Trophoblast cell (in vitro differentiated cells and primary cell): ENCODE measurements around the gene QSOX1.

Source experiments
- DNase-seq, 2 donors: peaks; one replicate each; pipeline ENCODE4 v3.0.0-alpha.2; 2016
- H2AFZ ChIP-seq: 2 replicates; pipeline ENCODE4 v1.6.1; 2013; ENCODE audit warnings: low read length, moderate library complexity, mild to moderate bottlenecking; ENCODE audit not compliant: insufficient read depth, poor library complexity
- H2AK5ac ChIP-seq: 2 replicates; pipeline ENCODE4 v1.6.1; 2013; ENCODE audit warnings: mild to moderate bottlenecking, low read length
- H2BK120ac ChIP-seq: 2 replicates; pipeline ENCODE4 v1.6.1; 2013; ENCODE audit warnings: low read length, mild to moderate bottlenecking, moderate library complexity; ENCODE audit not compliant: insufficient read depth, poor library complexity
- H2BK12ac ChIP-seq: 2 replicates; pipeline ENCODE4 v1.6.1; 2013; ENCODE audit warnings: mild to moderate bottlenecking, low read length, moderate library complexity
- H2BK5ac ChIP-seq: 2 replicates; pipeline ENCODE4 v1.6.1; 2013; ENCODE audit warnings: low read length, low read depth, moderate library complexity, mild to moderate bottlenecking; ENCODE audit not compliant: poor library complexity
- H3K14ac ChIP-seq: 2 replicates; pipeline ENCODE4 v1.6.1; 2013; ENCODE audit warnings: mild to moderate bottlenecking, low read length
- H3K18ac ChIP-seq: 2 replicates; pipeline ENCODE4 v1.6.1; 2013; ENCODE audit warnings: mild to moderate bottlenecking, low read length
- H3K23ac ChIP-seq: 2 replicates; pipeline ENCODE4 v1.6.1; 2013; ENCODE audit warnings: low read length
- H3K27ac ChIP-seq: 2 replicates; pipeline ENCODE4 v1.5.1; 2013; ENCODE audit warnings: low read depth, mild to moderate bottlenecking, inconsistent platforms, low read length, moderate library complexity
- H3K27me3 ChIP-seq: 2 replicates; pipeline ENCODE4 v1.6.1; 2013; ENCODE audit warnings: inconsistent platforms, mild to moderate bottlenecking, low read length, moderate library complexity; ENCODE audit not compliant: insufficient read depth
- H3K36me3 ChIP-seq, 2 experiments: 1 replicate in 1 of 2; 2 replicates in 1 of 2; pipeline ENCODE4 v1.6.1; 2013; ENCODE audit warnings: low read length in 2 of 2, mild to moderate bottlenecking in 2 of 2, moderate library complexity in 1 of 2; ENCODE audit not compliant: insufficient read depth in 2 of 2, control insufficient read depth in 1 of 2
- H3K4ac ChIP-seq: 2 replicates; pipeline ENCODE4 v1.6.1; 2013; ENCODE audit warnings: low read depth, mild to moderate bottlenecking, low read length, moderate library complexity
- H3K4me1 ChIP-seq, 2 experiments: 1 replicate in 1 of 2; 2 replicates in 1 of 2; pipeline ENCODE4 v1.6.1; 2013; ENCODE audit warnings: low read length in 2 of 2, mild to moderate bottlenecking in 2 of 2, moderate library complexity in 1 of 2; ENCODE audit not compliant: insufficient read depth in 2 of 2, control insufficient read depth in 1 of 2
- H3K4me2 ChIP-seq: 2 replicates; pipeline ENCODE4 v1.6.1; 2013; ENCODE audit warnings: inconsistent platforms, mild to moderate bottlenecking, low read length, moderate library complexity
- H3K4me3 ChIP-seq: 2 replicates; pipeline ENCODE4 v1.5.1; 2013; ENCODE audit warnings: mild to moderate bottlenecking, low read depth, low read length, inconsistent platforms
- H3K79me1 ChIP-seq: one replicate; pipeline ENCODE4 v1.6.1; 2013; ENCODE audit warnings: low read length
- H3K79me2 ChIP-seq: 2 replicates; pipeline ENCODE4 v1.6.1; 2013; ENCODE audit warnings: low read length, mild to moderate bottlenecking; ENCODE audit not compliant: control insufficient read depth, insufficient read depth, poor library complexity
- H3K9ac ChIP-seq: 2 replicates; pipeline ENCODE4 v1.6.1; 2013; ENCODE audit warnings: mild to moderate bottlenecking, low read length
- H3K9me3 ChIP-seq: 2 replicates; pipeline ENCODE4 v1.6.1; 2013; ENCODE audit warnings: low read depth, mild to moderate bottlenecking, control low read depth, inconsistent platforms, low read length; ENCODE audit not compliant: insufficient read depth
- H4K12ac ChIP-seq: 2 replicates; pipeline ENCODE4 v1.6.1; 2013; ENCODE audit warnings: low read depth, mild to moderate bottlenecking, low read length, moderate library complexity
- H4K8ac ChIP-seq: 2 replicates; pipeline ENCODE4 v1.6.1; 2013; ENCODE audit warnings: low read depth, mild to moderate bottlenecking, low read length, moderate library complexity
- H4K91ac ChIP-seq: one replicate; pipeline ENCODE4 v1.6.1; 2013; ENCODE audit warnings: low read depth, mild to moderate bottlenecking, low read length, moderate library complexity
- WGBS: extraction: QIAGEN DNeasy Blood & Tissue Kit; methylation state at CpG from one replicate; pipeline ENCODE4 v1.1.7; 2013; ENCODE audit warnings: missing lambda C conversion rate; ENCODE audit not compliant: insufficient read length, insufficient coverage; ENCODE audit errors: extremely low coverage; 5-methylcytosine and 5-hydroxymethylcytosine counted together

The QSOX1 gene

DNA sequence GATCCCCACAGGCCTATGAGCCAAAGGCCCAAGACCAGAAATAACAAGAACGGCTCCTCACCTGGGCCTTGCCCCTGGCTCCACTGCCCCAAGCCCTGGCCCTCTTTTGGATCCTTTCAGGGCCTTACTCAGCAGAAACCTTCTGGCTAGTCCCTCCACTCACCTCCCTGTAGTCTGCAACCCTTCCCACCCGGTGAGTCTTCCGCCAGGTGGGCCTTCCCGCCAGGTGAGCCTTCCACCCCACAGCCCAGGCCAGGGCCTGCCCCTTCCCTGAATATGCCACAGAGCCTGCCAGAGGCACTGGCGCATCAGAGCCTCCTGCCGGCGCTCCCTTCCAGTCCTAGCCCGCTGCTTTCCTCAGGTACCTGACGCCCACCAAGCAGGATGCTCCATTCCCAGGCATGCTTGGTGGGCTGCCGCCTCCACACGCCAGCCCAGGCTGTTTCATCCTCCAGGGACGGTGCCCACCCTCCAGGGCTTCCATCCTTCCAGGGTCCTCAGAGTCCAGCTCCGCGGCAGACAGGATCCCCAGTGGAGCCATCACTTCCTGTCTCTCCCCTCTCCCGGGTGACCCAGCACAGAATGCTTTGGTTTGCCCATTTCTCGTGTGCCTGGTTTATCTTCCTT lies 96.3 kb downstream of the QSOX1 start:
- Histone ChIP-seq H3K18ac (no peak overlapping the region), H4K8ac (no peak overlapping the region), H3K23ac (no peak overlapping the region), H4K12ac (no peak overlapping the region), H3K4me3 (no peak overlapping the region), H3K79me2 (no peaks in the 10 kb centered on the region), H3K27ac (no peak overlapping the region), H2BK12ac (no peak overlapping the region), H3K4me2 (no peak overlapping the region), H2AK5ac (no peak overlapping the region), H4K91ac (no peak overlapping the region), H3K79me1 (no peaks in the 10 kb centered on the region), H2BK5ac (no peak overlapping the region), H3K4ac (no peak overlapping the region), H3K4me1 (no peaks in the 10 kb centered on the region), H3K36me3 (no peaks in the 10 kb centered on the region), H3K9ac (no peak overlapping the region), H3K27me3 (no peaks in the 10 kb centered on the region), H2AFZ (no peak overlapping the region), H3K14ac (no peak overlapping the region), H2BK120ac (no peak overlapping the region), H3K9me3 (peaks cover 5% of the 10 kb centered on the region)
- DNase-seq, result no peak
- WGBS, result no CpG with 5 or more reads among the region's 16 CpGs

DNA sequence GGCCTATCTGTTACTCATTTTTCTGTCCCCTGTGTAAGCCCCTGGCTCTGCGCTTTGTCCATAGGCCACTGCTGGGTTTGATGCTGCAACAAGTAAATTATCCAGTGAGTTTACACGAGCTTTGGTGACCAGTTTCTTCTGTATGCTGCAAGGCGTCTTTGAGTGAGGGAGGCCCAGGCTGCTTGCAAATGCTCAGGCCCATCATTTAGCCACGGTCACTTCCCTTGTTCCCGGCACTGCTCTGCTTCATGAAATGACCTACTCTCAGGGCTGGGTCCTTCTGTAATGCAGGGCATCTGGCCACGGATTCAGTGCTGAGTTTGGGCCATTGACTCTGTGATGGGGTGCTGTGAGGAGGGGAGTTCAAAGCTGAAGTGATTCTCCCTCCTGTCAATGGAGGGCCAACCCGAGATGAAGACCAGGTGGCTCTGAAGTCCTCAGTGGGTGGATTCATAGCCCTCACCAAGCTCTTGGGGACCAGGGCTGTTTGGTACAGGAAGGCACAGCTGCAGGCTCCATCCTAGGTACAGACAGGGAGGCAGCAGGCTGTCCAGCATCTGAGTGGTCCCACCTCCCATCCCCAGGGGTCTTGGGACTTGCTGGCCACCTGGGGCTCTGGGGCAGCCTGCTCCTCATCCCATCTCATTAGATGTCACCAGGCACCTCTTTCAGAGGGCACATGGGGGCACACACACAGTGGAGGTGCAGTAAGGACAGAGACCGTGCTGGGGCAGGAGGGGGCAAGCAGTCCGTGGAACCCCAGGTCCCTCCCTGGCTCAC lies 97.0 kb downstream of the QSOX1 start:
- no peak overlapping the region for H2BK120ac ChIP-seq
- no peak overlapping the region for H4K91ac ChIP-seq
- H3K36me3 ChIP-seq, result no peaks in the 10 kb centered on the region
- no peak overlapping the region for H2AFZ ChIP-seq
- H3K4me2 ChIP-seq, result no peak overlapping the region
- H3K27me3 ChIP-seq, result no peaks in the 10 kb centered on the region
- no peak overlapping the region for H2BK5ac ChIP-seq
- no peak overlapping the region for H4K12ac ChIP-seq
- no peaks in the 10 kb centered on the region for H3K79me2 ChIP-seq
- no peak overlapping the region for H3K18ac ChIP-seq
- DNase-seq, result no peak
- no CpG with 5 or more reads among the region's 9 CpGs for WGBS
- H3K14ac ChIP-seq, result no peak overlapping the region
- H3K9ac ChIP-seq, result no peak overlapping the region
- H3K27ac ChIP-seq, result no peak overlapping the region
- no peak overlapping the region for H3K4ac ChIP-seq
- H3K4me3 ChIP-seq, result no peak overlapping the region
- no peak overlapping the region for H4K8ac ChIP-seq
- no peak overlapping the region for H2BK12ac ChIP-seq
- no peaks in the 10 kb centered on the region for H3K79me1 ChIP-seq
- H3K9me3 ChIP-seq, result peaks cover 5% of the 10 kb centered on the region
- H3K23ac ChIP-seq, result no peak overlapping the region
- H3K4me1 ChIP-seq, result no peaks in the 10 kb centered on the region
- H2AK5ac ChIP-seq, result no peak overlapping the region

DNA sequence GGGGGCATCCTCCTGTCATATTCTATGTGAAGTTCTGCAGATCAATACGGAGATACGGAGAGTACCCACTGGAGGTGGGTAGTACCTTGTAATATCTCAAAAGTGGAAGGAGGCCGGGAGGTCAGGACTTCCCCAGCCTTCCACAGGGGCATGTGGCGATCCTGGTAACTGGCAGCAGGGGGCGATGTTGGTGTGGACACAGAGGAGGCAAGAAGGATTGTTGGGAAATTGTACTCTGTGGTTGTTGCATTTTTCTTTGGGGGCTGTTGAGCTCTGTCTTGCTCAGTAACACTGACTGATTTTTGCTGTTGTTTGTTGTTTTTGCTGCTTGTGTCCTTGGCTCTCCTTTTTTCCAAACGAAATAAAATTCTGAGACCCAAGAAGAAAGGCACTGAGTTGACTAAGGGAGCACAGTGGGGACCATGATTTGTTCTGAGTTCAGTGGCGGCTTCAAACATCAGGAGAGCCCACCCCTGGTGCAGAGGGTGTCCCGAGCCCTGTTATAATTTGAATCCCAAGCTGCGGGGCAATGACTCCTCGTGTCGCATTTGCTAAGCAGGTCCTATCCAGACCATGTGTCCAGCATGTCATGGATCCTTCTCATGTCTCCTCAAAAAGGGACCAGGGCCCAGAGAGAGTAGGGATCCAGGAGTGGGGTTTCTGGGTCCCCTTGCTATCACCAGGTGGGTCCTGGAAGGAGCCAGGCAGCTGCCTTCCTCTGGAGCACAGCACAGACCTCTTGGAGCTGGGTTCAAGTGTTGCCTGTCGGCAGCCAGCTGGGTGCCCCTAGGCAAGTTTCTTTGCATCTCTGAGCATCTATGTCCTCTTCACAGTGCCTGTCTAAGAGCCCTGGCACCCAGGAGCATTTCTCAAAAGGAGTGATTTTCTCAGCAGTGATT lies 98.2 kb downstream of the QSOX1 start:
- Histone ChIP-seq H2BK120ac (no peak overlapping the region), H4K8ac (no peak overlapping the region), H2BK12ac (no peak overlapping the region), H2BK5ac (no peak overlapping the region), H3K4me3 (no peak overlapping the region), H3K23ac (no peak overlapping the region), H2AK5ac (no peak overlapping the region), H2AFZ (no peak overlapping the region), H3K4me1 (no peaks in the 10 kb centered on the region), H3K27ac (no peak overlapping the region), H3K18ac (no peak overlapping the region), H3K79me2 (no peaks in the 10 kb centered on the region), H4K12ac (no peak overlapping the region), H3K27me3 (no peaks in the 10 kb centered on the region), H3K4me2 (no peak overlapping the region), H3K36me3 (no peaks in the 10 kb centered on the region), H3K9me3 (peaks cover 5% of the 10 kb centered on the region), H3K79me1 (no peaks in the 10 kb centered on the region), H3K4ac (no peak overlapping the region), H3K14ac (no peak overlapping the region), H3K9ac (no peak overlapping the region), H4K91ac (no peak overlapping the region)
- DNase-seq, result peak; percentile 60 to 86
- no CpG with 5 or more reads among the region's 12 CpGs for WGBS
